DOHH2 (cell line): ENCODE data around the gene DHODH.

ENCODE experiments used
- EZH2phosphoT487 ChIP-seq: fragments of 200-600 bp; sonication (generic); IDR thresholded peaks from 2 replicates; pipeline ENCODE4 v1.6.1; 2017; ENCODE audit warnings: borderline replicate concordance, mild to moderate bottlenecking, antibody characterized with exemption, low read length, moderate library complexity, mixed read lengths
- TF ChIP-seq, protein P1 (sequence below): fragments of 200-600 bp; sonication (generic); IDR thresholded peaks from one replicate; pipeline ENCODE4 v1.5.1; 2014; ENCODE audit warnings: antibody characterized with exemption, mild to moderate bottlenecking, low read depth, low read length; ENCODE audit not compliant: poor library complexity, severe bottlenecking

DNA sequence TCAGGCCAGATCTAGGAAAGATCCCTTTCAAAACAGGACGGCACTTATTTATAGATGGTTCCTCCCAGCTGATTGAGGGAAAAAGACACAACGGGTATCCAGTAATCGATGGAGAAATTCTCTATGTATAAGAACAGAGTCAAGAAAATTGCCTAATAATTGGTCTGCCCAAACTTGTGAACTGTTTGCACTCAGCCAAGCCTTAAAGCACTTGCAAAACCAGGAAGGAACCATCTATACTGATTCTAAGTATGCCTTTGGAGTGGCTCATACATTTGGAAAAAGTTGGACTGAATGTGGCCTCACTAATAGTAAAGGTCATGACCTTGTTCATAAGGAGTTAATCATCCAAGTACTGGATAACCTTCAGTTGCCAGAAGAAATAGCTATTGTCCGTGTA, 60.4 kb downstream of the DHODH start:
- TF ChIP-seq, protein P1, sequence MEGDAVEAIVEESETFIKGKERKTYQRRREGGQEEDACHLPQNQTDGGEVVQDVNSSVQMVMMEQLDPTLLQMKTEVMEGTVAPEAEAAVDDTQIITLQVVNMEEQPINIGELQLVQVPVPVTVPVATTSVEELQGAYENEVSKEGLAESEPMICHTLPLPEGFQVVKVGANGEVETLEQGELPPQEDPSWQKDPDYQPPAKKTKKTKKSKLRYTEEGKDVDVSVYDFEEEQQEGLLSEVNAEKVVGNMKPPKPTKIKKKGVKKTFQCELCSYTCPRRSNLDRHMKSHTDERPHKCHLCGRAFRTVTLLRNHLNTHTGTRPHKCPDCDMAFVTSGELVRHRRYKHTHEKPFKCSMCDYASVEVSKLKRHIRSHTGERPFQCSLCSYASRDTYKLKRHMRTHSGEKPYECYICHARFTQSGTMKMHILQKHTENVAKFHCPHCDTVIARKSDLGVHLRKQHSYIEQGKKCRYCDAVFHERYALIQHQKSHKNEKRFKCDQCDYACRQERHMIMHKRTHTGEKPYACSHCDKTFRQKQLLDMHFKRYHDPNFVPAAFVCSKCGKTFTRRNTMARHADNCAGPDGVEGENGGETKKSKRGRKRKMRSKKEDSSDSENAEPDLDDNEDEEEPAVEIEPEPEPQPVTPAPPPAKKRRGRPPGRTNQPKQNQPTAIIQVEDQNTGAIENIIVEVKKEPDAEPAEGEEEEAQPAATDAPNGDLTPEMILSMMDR, result no peak
- no peak for TF ChIP-seq EZH2phosphoT487
